ENCODE measurements around the gene TRABD2B. TPM values are rescaled to one million over a fixed set of nuclear protein-coding genes. Genes with fewer than 3 reads are reported as not detected.
A peak's percentile ranks its signal among the peaks of the same experiment; 100 is the strongest.

Gene TRABD2B
- total and polyA plus RNA-seq, 8 donors: 1.6 to 3.8 (median 3.0) TPM

GRCh38 chr1:47934243-47934805, 62.9 kb downstream of the TRABD2B start:
- peak overlapping the region in 3 of 4 donors; percentile 33 to 50 (median 45) for H3K27ac ChIP-seq
- peak in 4 of 6 donors; percentile 46 to 71 (median 52) for DNase-seq
- FAIRE-seq: no peak
- no peaks in the 10 kb centered on the region for H3K4me1 ChIP-seq
- WGBS, 2 donors: 49 to 55% methylated on average over 9 of the region's 9 CpGs
- H3K27me3 ChIP-seq: no peaks in the 10 kb centered on the region
- H3K4me3 ChIP-seq: no peak overlapping the region
- no peaks in the 10 kb centered on the region for H3K36me3 ChIP-seq
- TF ChIP-seq CTCF (IDR thresholded peaks at IDR 0.05): no peak
- ATAC-seq: peak; percentile 65 to 79 (median 74)
- intact Hi-C loops (cut with DNase I): no loop called here
- H3K9me3 ChIP-seq: no peaks in the 10 kb centered on the region

- WGBS, 2 donors: 61 to 73% methylated on average over 6 of the region's 6 CpGs
- TF ChIP-seq CTCF (IDR thresholded peaks at IDR 0.05): no peak
- intact Hi-C loops (cut with DNase I): no loop called here
These were observed 64.4 kb downstream of the TRABD2B start for GRCh38 chr1:47932743-47933142.

DNA sequence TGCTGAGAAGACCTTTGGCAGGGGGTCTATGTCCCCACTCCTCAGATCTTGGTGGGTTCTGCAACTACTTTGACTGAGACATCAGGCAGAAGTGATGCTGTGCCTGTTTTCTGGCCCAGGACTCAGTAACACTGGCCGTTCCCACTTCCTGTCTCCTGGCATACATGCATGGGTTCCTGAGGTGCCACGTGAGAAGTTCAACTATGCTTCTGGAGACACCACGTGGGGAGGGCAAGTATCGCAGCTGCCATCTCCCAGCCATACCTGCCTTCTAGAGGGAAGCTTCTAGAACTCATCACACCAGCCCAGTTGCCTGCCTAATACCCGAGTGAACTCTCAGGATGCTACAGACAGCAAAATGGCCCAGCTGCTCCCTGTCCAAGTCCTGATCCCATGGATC, 65.8 kb downstream of the TRABD2B start:
- Histone ChIP-seq H3K27ac (no peak overlapping the region), H3K27me3 (no peaks in the 10 kb centered on the region), H3K4me1 (no peaks in the 10 kb centered on the region), H3K9me3 (no peaks in the 10 kb centered on the region), H3K36me3 (no peaks in the 10 kb centered on the region), H3K4me3 (no peak overlapping the region)
- intact Hi-C loops (cut with DNase I): no loop called here
- ATAC-seq (peak in 1 of 4 donors; percentile 62), DNase-seq (peak in 1 of 6 donors; percentile 52), FAIRE-seq (no peak)
- 44 to 61% methylated on average over 5 of the region's 5 CpGs for WGBS, 2 donors
- no peak for TF ChIP-seq CTCF (IDR thresholded peaks at IDR 0.05)

More at GRCh38 chr1:47932743-47933142, 64.4 kb downstream of the TRABD2B start:
- DNase-seq (no peak), ATAC-seq (no peak), FAIRE-seq (no peak)
- H3K4me3 ChIP-seq: no peak overlapping the region
- no peak overlapping the region for H3K27ac ChIP-seq
- no peaks in the 10 kb centered on the region for H3K27me3 ChIP-seq
- H3K4me1 ChIP-seq: no peaks in the 10 kb centered on the region
- H3K9me3 ChIP-seq: no peaks in the 10 kb centered on the region
- H3K36me3 ChIP-seq: no peaks in the 10 kb centered on the region

DNA sequence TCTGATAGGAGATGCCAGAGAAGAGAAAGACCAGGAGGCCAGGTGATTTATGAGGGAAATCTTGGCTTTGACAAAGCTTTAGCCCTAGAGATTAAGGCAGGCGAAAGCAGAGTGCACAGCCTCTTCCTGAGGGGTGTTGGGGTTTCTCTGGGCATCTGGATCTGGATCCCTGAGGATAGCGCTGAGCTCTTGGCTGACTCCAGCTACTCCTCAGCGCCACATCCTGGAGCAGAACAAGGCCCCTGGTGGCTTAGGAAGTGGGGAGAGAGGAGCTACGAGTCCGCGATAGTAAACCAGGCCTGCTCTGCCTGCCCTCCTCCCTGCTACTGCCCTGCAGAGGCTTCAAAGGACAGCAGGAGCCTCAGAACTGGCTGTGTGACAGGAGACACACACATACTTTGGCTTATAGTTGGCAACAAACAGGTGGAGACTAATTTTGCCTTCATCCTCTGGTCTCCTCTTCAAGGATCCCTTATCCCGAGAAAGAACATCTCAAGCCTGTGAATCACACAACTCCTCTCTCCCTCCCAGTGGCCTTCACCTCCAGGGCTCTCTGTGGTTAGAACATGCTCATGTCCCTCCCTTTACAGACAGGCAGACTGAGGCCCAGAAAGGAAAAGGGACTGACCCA, 66.9 kb downstream of the TRABD2B start:
- 75 to 81% methylated on average over 7 of the region's 7 CpGs for WGBS, 2 donors

More for the DNA sequence above, 66.9 kb downstream of the TRABD2B start:
- no peak overlapping the region for H3K27ac ChIP-seq
- no peaks in the 10 kb centered on the region for H3K9me3 ChIP-seq
- no peak for TF ChIP-seq CTCF (IDR thresholded peaks at IDR 0.05)
- no peaks in the 10 kb centered on the region for H3K27me3 ChIP-seq
- intact Hi-C loops (cut with DNase I): no loop called here
- no peak for FAIRE-seq
- no peaks in the 10 kb centered on the region for H3K36me3 ChIP-seq
- no peak for ATAC-seq
- no peaks in the 10 kb centered on the region for H3K4me1 ChIP-seq
- H3K4me3 ChIP-seq: no peak overlapping the region
- no peak for DNase-seq
